Stimulated activated CD4-positive, alpha-beta T cell treated with anti-CD3 and anti-CD28 coated beads, TNF-alpha, amount 100 ng/mL, for 24 hours (primary cell): ENCODE data around the gene NPTXR.
"Not testable (repeated sequence)": the region's sequence is repeated elsewhere in the genome, so short reads cannot be mapped to it uniquely, and the experiment has no call there.

Experiments used
- DNase-seq, 3 experiments: peaks; one replicate each; pipeline ENCODE4 v3.0.0-alpha.2; 2020; ENCODE audit warnings: low read depth in 3 of 3

NPTXR gene

GRCh38 chr22:38868886-38869381 lies 25.1 kb upstream of the NPTXR start:
- DNase-seq: peak; percentile 71 to 84 (median 78)

DNA sequence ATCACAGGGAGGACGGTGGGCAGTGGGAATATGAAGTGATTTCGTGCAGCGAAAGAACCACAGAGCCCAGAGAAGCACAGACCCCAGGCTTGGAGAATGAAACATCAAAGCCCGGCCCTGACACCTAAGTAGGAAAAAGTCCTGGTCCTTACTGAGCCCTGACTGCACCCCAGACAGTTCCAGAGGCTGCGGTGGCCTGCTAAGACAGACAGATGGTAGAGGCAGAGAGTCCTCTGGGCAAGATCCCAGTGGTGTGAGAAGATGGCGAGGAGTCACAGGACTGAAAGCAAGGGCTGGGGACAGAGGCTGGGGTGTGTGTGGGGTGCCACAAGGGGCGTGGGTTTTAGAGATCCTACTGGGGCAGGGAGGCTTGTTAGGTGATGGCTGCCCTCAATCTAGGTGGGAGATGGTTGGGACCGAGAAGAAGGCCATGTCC lies 24.5 kb upstream of the NPTXR start:
- DNase-seq: no peak

- DNase-seq: no peak
Observed at GRCh38 chr22:38867471-38868285, 23.9 kb upstream of the NPTXR start.

DNA sequence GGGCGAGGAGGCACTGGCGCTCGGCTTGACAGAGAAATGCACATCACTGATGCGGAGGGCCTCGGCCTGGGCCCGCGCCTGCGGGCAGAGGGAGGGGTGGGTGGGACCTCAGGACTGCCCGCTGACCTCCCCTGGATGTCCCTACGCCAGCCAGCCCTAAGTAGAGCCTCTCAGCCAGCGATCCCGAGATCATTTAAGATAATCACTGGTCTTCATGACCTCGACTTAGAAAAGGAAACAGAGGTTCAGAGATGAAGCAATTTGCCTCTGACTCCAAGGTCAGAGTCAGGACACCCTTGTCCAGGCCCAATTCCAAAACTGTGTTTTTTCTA lies 23.3 kb upstream of the NPTXR start:
- DNase-seq: no peak

- DNase-seq: no peak
Observed at GRCh38 chr22:38866399-38867123, 22.7 kb upstream of the NPTXR start.

GRCh38 chr22:38866024-38866398 lies 22.2 kb upstream of the NPTXR start:
- DNase-seq: no peak

- no peak for DNase-seq
Observed at GRCh38 chr22:38865201-38866023, 21.6 kb upstream of the NPTXR start.

GRCh38 chr22:38864361-38865191 lies 20.7 kb upstream of the NPTXR start:
- DNase-seq: no peak

- no peak for DNase-seq
Observed at GRCh38 chr22:38863531-38864131, 19.8 kb upstream of the NPTXR start.

- no peak for DNase-seq
Observed at GRCh38 chr22:38862375-38863329, 18.8 kb upstream of the NPTXR start.

GRCh38 chr22:38861927-38862326 lies 18.1 kb upstream of the NPTXR start:
- no peak for DNase-seq

GRCh38 chr22:38861170-38861876 lies 17.5 kb upstream of the NPTXR start:
- DNase-seq: no peak

GRCh38 chr22:38860283-38861169 lies 16.7 kb upstream of the NPTXR start:
- no peak for DNase-seq

DNA sequence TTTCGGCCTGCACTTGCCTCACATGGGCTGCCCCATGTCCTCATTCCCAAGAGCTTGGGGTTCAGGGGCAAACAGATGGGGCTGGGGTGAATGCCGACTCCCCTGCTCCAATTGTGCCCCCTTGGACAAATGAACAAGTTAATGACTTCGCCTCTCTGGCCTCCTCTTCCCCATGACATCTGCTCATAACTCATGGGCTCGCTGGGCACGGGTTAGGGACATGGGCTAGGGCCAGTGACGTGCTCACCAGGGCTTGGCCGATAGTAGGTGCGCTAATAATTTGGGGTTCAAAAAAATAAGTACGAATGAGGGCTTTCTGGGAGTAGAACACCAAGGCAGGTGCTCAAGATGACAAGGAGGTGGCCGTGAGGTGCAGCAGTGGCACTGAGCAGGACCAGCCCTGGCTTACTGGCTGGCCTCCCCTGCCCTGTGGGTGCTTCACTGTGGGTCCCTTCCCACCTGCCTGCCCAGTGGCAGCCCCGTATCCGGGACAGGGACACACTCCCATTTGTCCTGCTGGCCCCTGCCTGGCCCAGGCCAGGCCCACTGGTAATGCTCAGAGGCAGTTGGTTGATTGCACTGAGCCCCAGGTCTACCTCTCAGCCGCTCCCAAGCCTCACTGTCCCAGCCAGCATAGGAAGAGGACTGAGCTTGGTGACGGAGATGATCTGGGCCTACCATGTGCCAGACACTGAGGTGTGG lies 15.9 kb upstream of the NPTXR start:
- no peak for DNase-seq

DNA sequence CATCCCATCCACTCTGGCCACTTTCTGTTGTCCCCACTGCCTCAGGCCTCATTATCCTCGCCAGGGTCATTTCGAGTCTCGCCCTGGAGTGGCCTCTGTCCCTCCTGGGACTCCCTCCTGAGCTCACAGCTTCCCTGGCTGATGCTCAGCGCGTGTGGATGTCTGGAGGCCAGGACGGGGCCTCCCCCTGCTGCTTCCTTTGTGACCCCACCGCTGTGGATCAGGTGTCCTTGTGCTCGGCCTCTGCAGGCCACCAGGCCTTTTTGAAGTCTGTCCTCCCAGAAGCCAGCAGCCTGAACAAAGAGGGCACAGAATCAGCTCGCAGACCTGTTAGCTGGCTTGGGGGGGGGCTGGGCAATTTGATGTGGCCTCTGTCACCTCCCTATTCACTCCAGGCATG lies 14.7 kb upstream of the NPTXR start:
- DNase-seq: no peak

DNA sequence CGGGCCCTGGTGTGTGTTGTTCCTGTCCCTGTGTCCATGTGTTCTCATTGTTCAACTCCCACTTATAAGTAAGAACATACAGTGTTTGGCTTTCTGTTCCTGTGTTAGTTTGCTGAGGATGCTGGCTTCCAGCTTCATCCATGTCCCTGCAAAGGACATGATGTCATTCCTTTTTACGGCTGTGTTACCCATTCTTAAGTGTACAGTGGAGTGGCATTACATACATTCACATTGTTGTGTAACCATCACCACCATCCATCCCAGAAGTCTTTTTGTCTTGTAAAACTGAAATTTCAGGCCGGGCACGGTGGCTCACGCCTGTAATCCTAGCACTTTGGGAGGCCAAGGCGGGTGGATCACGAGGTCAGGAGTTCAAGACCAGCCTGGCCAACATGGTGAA lies 10.6 kb upstream of the NPTXR start:
- not testable (repeated sequence) for DNase-seq

GRCh38 chr22:38853883-38854282 lies 10.1 kb upstream of the NPTXR start:
- DNase-seq: not testable (repeated sequence)
